ENCODE results near the gene ECT2.

ECT2 gene

GRCh38 chr3:172711454-172711795 is 39.1 kb upstream of the ECT2 start:
- H3K27me3 ChIP-seq (ENCODE audit: insufficient read depth, low read length, poor library complexity): peaks cover 19% of the 10 kb centered on the region
- H3K27ac ChIP-seq (ENCODE audit: low read length): peak overlapping the region; percentile 9; the same call in 1 of the 2 replicates
- H3K9me3 ChIP-seq (ENCODE audit: insufficient read depth, low read length, severe bottlenecking): no peaks in the 10 kb centered on the region
- H3K36me3 ChIP-seq (ENCODE audit: insufficient read depth, low read length): no peaks in the 10 kb centered on the region
- no peaks in the 10 kb centered on the region for H3K79me2 ChIP-seq (ENCODE audit: insufficient read depth, low read length)
- H3K4me1 ChIP-seq (ENCODE audit: insufficient read depth, low read length): peaks cover 25% of the 10 kb centered on the region
- peak overlapping the region; percentile 83 for H2AFZ ChIP-seq (ENCODE audit: low read depth, low read length)
- H3K4me2 ChIP-seq (ENCODE audit: insufficient read depth, low read length): peak overlapping the region; percentile 76
- no peak for ATAC-seq (ENCODE audit: insufficient read depth, low read depth)
- peak overlapping the region; percentile 40 to 73; a peak in 3 of 4 replicates for H3K4me3 ChIP-seq (ENCODE audit: low read depth in 1 of 2, low read length in 2 of 2)
- DNase-seq: no peak
- no peak for TF ChIP-seq EZH2 (IDR thresholded peaks at IDR 0.05; ENCODE audit: borderline replicate concordance, low read depth, low read length, severe bottlenecking)
- no peak for TF ChIP-seq CTCF (IDR thresholded peaks at IDR 0.05; ENCODE audit: borderline replicate concordance, extremely low read depth, low read length, poor library complexity, severe bottlenecking)
- H4K20me1 ChIP-seq (ENCODE audit: insufficient read depth, low read length): no peaks in the 10 kb centered on the region
- peak overlapping the region; percentile 57 for H3K9ac ChIP-seq (ENCODE audit: low read depth, low read length)

GRCh38 chr3:172713316-172713715 is 37.2 kb upstream of the ECT2 start:
- H3K27ac ChIP-seq (ENCODE audit: low read length): no peak overlapping the region
- H3K36me3 ChIP-seq (ENCODE audit: insufficient read depth, low read length): no peaks in the 10 kb centered on the region
- H3K9me3 ChIP-seq (ENCODE audit: insufficient read depth, low read length, severe bottlenecking): no peaks in the 10 kb centered on the region
- H3K79me2 ChIP-seq (ENCODE audit: insufficient read depth, low read length): no peaks in the 10 kb centered on the region
- no peak overlapping the region for H2AFZ ChIP-seq (ENCODE audit: low read depth, low read length)
- no peak overlapping the region for H3K9ac ChIP-seq (ENCODE audit: low read depth, low read length)
- DNase-seq (no peak), ATAC-seq (ENCODE audit: insufficient read depth, low read depth) (no peak)
- H3K4me1 ChIP-seq (ENCODE audit: insufficient read depth, low read length): peaks cover 25% of the 10 kb centered on the region
- TF ChIP-seq CTCF (IDR thresholded peaks at IDR 0.05; ENCODE audit: borderline replicate concordance, extremely low read depth, low read length, poor library complexity, severe bottlenecking): no peak
- no peak for TF ChIP-seq EZH2 (IDR thresholded peaks at IDR 0.05; ENCODE audit: borderline replicate concordance, low read depth, low read length, severe bottlenecking)
- H3K27me3 ChIP-seq (ENCODE audit: insufficient read depth, low read length, poor library complexity): peaks cover 19% of the 10 kb centered on the region
- H3K4me3 ChIP-seq (ENCODE audit: low read depth in 1 of 2, low read length in 2 of 2): no peak overlapping the region
- H4K20me1 ChIP-seq (ENCODE audit: insufficient read depth, low read length): no peaks in the 10 kb centered on the region
- no peak overlapping the region for H3K4me2 ChIP-seq (ENCODE audit: insufficient read depth, low read length)

- no peak for DNase-seq
- no peak overlapping the region for H3K4me2 ChIP-seq (ENCODE audit: insufficient read depth, low read length)
- peaks cover under 1% of the 10 kb centered on the region; the same call in 1 of the 2 replicates for H3K4me1 ChIP-seq (ENCODE audit: insufficient read depth, low read length)
- TF ChIP-seq EZH2 (IDR thresholded peaks at IDR 0.05; ENCODE audit: borderline replicate concordance, low read depth, low read length, severe bottlenecking) (no peak), CTCF (IDR thresholded peaks at IDR 0.05; ENCODE audit: borderline replicate concordance, extremely low read depth, low read length, poor library complexity, severe bottlenecking) (no peak)
- H3K4me3 ChIP-seq (ENCODE audit: low read depth in 1 of 2, low read length in 2 of 2): no peak overlapping the region
- H3K79me2 ChIP-seq (ENCODE audit: insufficient read depth, low read length): no peaks in the 10 kb centered on the region
- no peak overlapping the region for H3K27ac ChIP-seq (ENCODE audit: low read length)
- no peak for ATAC-seq (ENCODE audit: insufficient read depth, low read depth)
- no peak overlapping the region for H3K9ac ChIP-seq (ENCODE audit: low read depth, low read length)
- H3K36me3 ChIP-seq (ENCODE audit: insufficient read depth, low read length): no peaks in the 10 kb centered on the region
- H4K20me1 ChIP-seq (ENCODE audit: insufficient read depth, low read length): no peaks in the 10 kb centered on the region
- no peaks in the 10 kb centered on the region for H3K9me3 ChIP-seq (ENCODE audit: insufficient read depth, low read length, severe bottlenecking)
- peaks cover 3% of the 10 kb centered on the region for H3K27me3 ChIP-seq (ENCODE audit: insufficient read depth, low read length, poor library complexity)
- H2AFZ ChIP-seq (ENCODE audit: low read depth, low read length): no peak overlapping the region
These were observed 34.0 kb upstream of the ECT2 start for GRCh38 chr3:172716476-172716875.
